AML-193 (cell line): ENCODE results near the gene RPN1.

Source experiments
- DNase-seq, 2 experiments: peaks; one replicate each; lab custom pipeline; 2025; lab: John Stamatoyannopoulos, UW

The RPN1 gene

GRCh38 chr3:128648940-128649663 lies 1.5 kb downstream of the RPN1 start:
- peak in 1 of 2 experiments; percentile 14 for DNase-seq

GRCh38 chr3:128648402-128648801 lies 2.2 kb downstream of the RPN1 start:
- no peak for DNase-seq

- no peak for DNase-seq
These were observed 3.3 kb downstream of the RPN1 start for GRCh38 chr3:128647307-128647706.

- DNase-seq, result no peak
These were observed 16.5 kb downstream of the RPN1 start for GRCh38 chr3:128634075-128634611.

- no peak for DNase-seq
These were observed 18.3 kb downstream of the RPN1 start for GRCh38 chr3:128632301-128632700.

GRCh38 chr3:128629936-128630335 lies 20.7 kb downstream of the RPN1 start:
- no peak for DNase-seq

- DNase-seq, result no peak
These were observed 25.1 kb downstream of the RPN1 start for GRCh38 chr3:128625409-128625945.

- DNase-seq, result no peak
These were observed 26.0 kb downstream of the RPN1 start for GRCh38 chr3:128624526-128625138.

GRCh38 chr3:128623762-128624176 lies 26.8 kb downstream of the RPN1 start:
- DNase-seq, result no peak

- no peak for DNase-seq
These were observed 28.7 kb downstream of the RPN1 start for GRCh38 chr3:128621931-128622330.

- DNase-seq, result no peak
These were observed 29.4 kb downstream of the RPN1 start for GRCh38 chr3:128621234-128621633.

- DNase-seq, result no peak
These were observed 30.3 kb downstream of the RPN1 start for GRCh38 chr3:128620268-128620691.

- DNase-seq, result peak; percentile 70 to 75
These were observed 31.3 kb downstream of the RPN1 start for GRCh38 chr3:128619146-128619890.

GRCh38 chr3:128618398-128618726 lies 32.3 kb downstream of the RPN1 start:
- no peak for DNase-seq

GRCh38 chr3:128617557-128618397 lies 32.8 kb downstream of the RPN1 start:
- DNase-seq, result peak; percentile 97

- no peak for DNase-seq
These were observed 33.4 kb downstream of the RPN1 start for GRCh38 chr3:128617270-128617556.

GRCh38 chr3:128616516-128617269 lies 33.9 kb downstream of the RPN1 start:
- no peak for DNase-seq

GRCh38 chr3:128614076-128614475 lies 36.5 kb downstream of the RPN1 start:
- no peak for DNase-seq

GRCh38 chr3:128613083-128613829 lies 37.4 kb downstream of the RPN1 start:
- DNase-seq, result no peak

GRCh38 chr3:128610451-128611070 lies 40.1 kb downstream of the RPN1 start:
- DNase-seq, result no peak
